Nephron (organoid): ENCODE data around the gene ATP13A5.

Source experiments
- H3K27ac Mint-ChIP-seq, 3 experiments: 2 replicates each; pipeline ENCODE4 v1.8.0; 2020; ENCODE audit warnings: mixed read lengths in 3 of 3, mild to moderate bottlenecking in 2 of 3, moderate library complexity in 1 of 3
- H3K27me3 Mint-ChIP-seq: 2 replicates; pipeline ENCODE4 v1.8.0; 2021; ENCODE audit warnings: low read depth, mild to moderate bottlenecking, moderate library complexity, mixed read lengths
- H3K36me3 Mint-ChIP-seq: 2 replicates; pipeline ENCODE4 v1.8.0; 2020; ENCODE audit warnings: low read depth, mixed read lengths
- H3K4me1 Mint-ChIP-seq: 2 replicates; pipeline ENCODE4 v1.8.0; 2020; ENCODE audit warnings: mixed read lengths
- H3K4me3 Mint-ChIP-seq, 3 experiments: 2 replicates each; pipeline ENCODE4 v1.8.0; 2020; ENCODE audit warnings: mild to moderate bottlenecking in 3 of 3, mixed read lengths in 3 of 3, moderate library complexity in 2 of 3
- H3K9me3 Mint-ChIP-seq: 2 replicates; pipeline ENCODE4 v1.8.0; 2020; ENCODE audit warnings: mixed read lengths
- TF ChIP-seq, protein P1 (sequence below), 3 experiments: fragments of 200-600 bp; sonication (generic); IDR thresholded peaks; one replicate each; pipeline ENCODE4 v1.5.0; 2021; ENCODE audit warnings: antibody characterized with exemption in 3 of 3; ENCODE audit not compliant: unreplicated experiment in 3 of 3

Gene ATP13A5

DNA sequence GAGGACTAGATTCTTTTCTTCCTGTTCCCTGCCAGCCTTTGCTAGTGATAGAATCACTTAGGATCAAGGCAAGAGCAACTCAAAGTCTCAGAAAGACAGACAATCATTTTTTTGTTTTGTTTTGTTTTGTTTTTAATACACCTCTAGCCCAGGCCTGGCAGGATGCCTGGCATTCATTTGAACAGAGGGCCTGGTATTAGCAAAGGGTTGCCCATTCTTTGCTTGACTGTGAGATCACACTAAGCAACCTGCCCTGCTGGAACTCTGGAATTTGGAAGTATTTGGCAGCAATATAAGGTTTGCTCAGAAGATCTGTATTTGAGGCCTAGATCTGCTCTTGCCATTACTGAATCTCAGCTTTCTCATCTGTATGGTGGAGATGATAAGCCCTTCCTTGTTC is 21.8 kb upstream of the ATP13A5 start:
- Mint-ChIP-seq H3K4me1 (peaks cover 5% of the 10 kb centered on the region), H3K9me3 (peaks cover 2% of the 10 kb centered on the region), H3K4me3 (no peak overlapping the region), H3K27ac (no peak overlapping the region), H3K36me3 (no peaks in the 10 kb centered on the region), H3K27me3 (peaks cover 3% of the 10 kb centered on the region)
- TF ChIP-seq, protein P1, sequence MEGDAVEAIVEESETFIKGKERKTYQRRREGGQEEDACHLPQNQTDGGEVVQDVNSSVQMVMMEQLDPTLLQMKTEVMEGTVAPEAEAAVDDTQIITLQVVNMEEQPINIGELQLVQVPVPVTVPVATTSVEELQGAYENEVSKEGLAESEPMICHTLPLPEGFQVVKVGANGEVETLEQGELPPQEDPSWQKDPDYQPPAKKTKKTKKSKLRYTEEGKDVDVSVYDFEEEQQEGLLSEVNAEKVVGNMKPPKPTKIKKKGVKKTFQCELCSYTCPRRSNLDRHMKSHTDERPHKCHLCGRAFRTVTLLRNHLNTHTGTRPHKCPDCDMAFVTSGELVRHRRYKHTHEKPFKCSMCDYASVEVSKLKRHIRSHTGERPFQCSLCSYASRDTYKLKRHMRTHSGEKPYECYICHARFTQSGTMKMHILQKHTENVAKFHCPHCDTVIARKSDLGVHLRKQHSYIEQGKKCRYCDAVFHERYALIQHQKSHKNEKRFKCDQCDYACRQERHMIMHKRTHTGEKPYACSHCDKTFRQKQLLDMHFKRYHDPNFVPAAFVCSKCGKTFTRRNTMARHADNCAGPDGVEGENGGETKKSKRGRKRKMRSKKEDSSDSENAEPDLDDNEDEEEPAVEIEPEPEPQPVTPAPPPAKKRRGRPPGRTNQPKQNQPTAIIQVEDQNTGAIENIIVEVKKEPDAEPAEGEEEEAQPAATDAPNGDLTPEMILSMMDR (IDR thresholded peaks at IDR 0.05; ENCODE audit: unreplicated experiment in 3 of 3), result no peak

- no peaks in the 10 kb centered on the region for H3K27me3 Mint-ChIP-seq
- peaks cover 11% of the 10 kb centered on the region for H3K4me1 Mint-ChIP-seq
- H3K36me3 Mint-ChIP-seq, result no peaks in the 10 kb centered on the region
These were observed 18.1 kb upstream of the ATP13A5 start for GRCh38 chr3:193396451-193397244.

GRCh38 chr3:193391902-193392301 is 13.3 kb upstream of the ATP13A5 start:
- TF ChIP-seq, protein P1 (IDR thresholded peaks at IDR 0.05; ENCODE audit: unreplicated experiment in 3 of 3), result no peak
- Mint-ChIP-seq H3K9me3 (no peaks in the 10 kb centered on the region), H3K27ac (peak overlapping the region; percentile 37 to 60 (median 50)), H3K4me1 (peaks cover 11% of the 10 kb centered on the region), H3K4me3 (no peak overlapping the region), H3K27me3 (peaks cover 3% of the 10 kb centered on the region), H3K36me3 (no peaks in the 10 kb centered on the region)

More at GRCh38 chr3:193396451-193397244, 18.1 kb upstream of the ATP13A5 start:
- H3K4me3 Mint-ChIP-seq, result no peak overlapping the region
- TF ChIP-seq, protein P1 (IDR thresholded peaks at IDR 0.05; ENCODE audit: unreplicated experiment in 3 of 3), result no peak
- no peaks in the 10 kb centered on the region for H3K9me3 Mint-ChIP-seq
- H3K27ac Mint-ChIP-seq, result no peak overlapping the region

GRCh38 chr3:193389335-193389734 is 10.8 kb upstream of the ATP13A5 start:
- H3K9me3 Mint-ChIP-seq, result no peaks in the 10 kb centered on the region
- no peak overlapping the region for H3K4me3 Mint-ChIP-seq
- peaks cover 7% of the 10 kb centered on the region for H3K4me1 Mint-ChIP-seq
- H3K27ac Mint-ChIP-seq, result no peak overlapping the region
- peaks cover 3% of the 10 kb centered on the region for H3K27me3 Mint-ChIP-seq
- TF ChIP-seq, protein P1 (IDR thresholded peaks at IDR 0.05; ENCODE audit: unreplicated experiment in 3 of 3), result no peak
- H3K36me3 Mint-ChIP-seq, result no peaks in the 10 kb centered on the region

DNA sequence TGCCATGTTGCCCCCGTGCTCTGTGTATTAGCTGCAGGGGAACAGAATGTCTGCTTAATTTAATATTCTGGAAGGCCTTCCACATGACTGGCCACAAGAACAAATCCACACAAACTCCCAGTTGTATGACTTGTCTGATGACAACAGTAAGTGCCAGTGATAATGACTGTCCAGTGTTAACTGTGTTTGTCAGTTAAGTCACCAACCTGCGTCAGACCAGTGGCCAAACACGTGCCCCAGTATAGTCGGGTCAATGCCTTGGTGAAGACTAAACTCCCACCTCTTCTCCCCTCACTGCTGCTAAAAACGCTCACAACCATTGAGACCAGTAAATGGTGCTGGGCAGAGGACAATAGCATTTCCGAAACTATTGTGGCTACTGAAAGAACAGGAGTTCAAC is 9.8 kb upstream of the ATP13A5 start:
- TF ChIP-seq, protein P1 (IDR thresholded peaks at IDR 0.05; ENCODE audit: unreplicated experiment in 3 of 3), result no peak
- H3K27ac Mint-ChIP-seq, result no peak overlapping the region
- H3K27me3 Mint-ChIP-seq, result peaks cover 3% of the 10 kb centered on the region
- H3K4me3 Mint-ChIP-seq, result no peak overlapping the region
- H3K9me3 Mint-ChIP-seq, result no peaks in the 10 kb centered on the region
- H3K36me3 Mint-ChIP-seq, result no peaks in the 10 kb centered on the region
- peaks cover 4% of the 10 kb centered on the region for H3K4me1 Mint-ChIP-seq

- Mint-ChIP-seq H3K27ac (no peak overlapping the region), H3K4me1 (no peaks in the 10 kb centered on the region), H3K27me3 (peaks cover 4% of the 10 kb centered on the region), H3K9me3 (no peaks in the 10 kb centered on the region), H3K4me3 (no peak overlapping the region), H3K36me3 (no peaks in the 10 kb centered on the region)
- TF ChIP-seq, protein P1 (IDR thresholded peaks at IDR 0.05; ENCODE audit: unreplicated experiment in 3 of 3), result no peak
These were observed 9.0 kb upstream of the ATP13A5 start for GRCh38 chr3:193387596-193387995.
